Lung (tissue), 12 donors: ENCODE results near the gene ZNF526. TPM values are rescaled to one million over a fixed set of nuclear protein-coding genes. Genes with fewer than 3 reads are reported as not detected.

Experiments used
- ATAC-seq: fragments of 200-7000 bp; cut with Tn5 transposase; one replicate; pipeline ENCODE4 v1.9.1; 2020; ENCODE audit warnings: moderate number of reproducible peaks; ENCODE audit not compliant: insufficient read depth, low FRiP score
- DNase-seq, 3 donors: peaks; one replicate each; pipeline ENCODE4 v3.0.0-alpha.2; 2013 to 2017
- H3K27ac ChIP-seq, 2 donors: one replicate each; pipeline ENCODE4 v1.5.1; 2013; ENCODE audit warnings: mild to moderate bottlenecking in 2 of 2, moderate library complexity in 2 of 2, control low read depth in 1 of 2, inconsistent platforms in 1 of 2, low read depth in 1 of 2, low read length in 1 of 2
- H3K27me3 ChIP-seq, 3 donors: one replicate each; pipeline ENCODE4 v1.5.1; 2013; ENCODE audit warnings: low read length in 2 of 3; ENCODE audit not compliant: control insufficient read depth in 3 of 3, insufficient read depth in 3 of 3
- H3K36me3 ChIP-seq, 4 donors: one replicate each; pipeline ENCODE4 v1.5.1; 2013; ENCODE audit warnings: low read length in 4 of 4, mild to moderate bottlenecking in 1 of 4, moderate library complexity in 1 of 4; ENCODE audit not compliant: control insufficient read depth in 4 of 4, insufficient read depth in 4 of 4
- H3K4me1 ChIP-seq, 5 donors: one replicate each; pipeline ENCODE4 v1.5.1; 2013; ENCODE audit warnings: low read length in 5 of 5, mild to moderate bottlenecking in 2 of 5, moderate library complexity in 1 of 5; ENCODE audit not compliant: control insufficient read depth in 5 of 5, insufficient read depth in 5 of 5
- H3K4me3 ChIP-seq: one replicate; pipeline ENCODE4 v1.5.1; 2013; ENCODE audit warnings: mild to moderate bottlenecking, control low read depth, moderate library complexity
- H3K9ac ChIP-seq, 2 donors: one replicate each; pipeline ENCODE4 v1.5.1; 2013; ENCODE audit warnings: low read length in 2 of 2, control low read depth in 1 of 2; ENCODE audit not compliant: insufficient read depth in 1 of 2
- H3K9me3 ChIP-seq, 4 donors: one replicate each; pipeline ENCODE4 v1.5.1; 2013; ENCODE audit warnings: low read length in 3 of 4, mild to moderate bottlenecking in 1 of 4, moderate library complexity in 1 of 4; ENCODE audit not compliant: control insufficient read depth in 4 of 4, insufficient read depth in 3 of 4
- WGBS, 2 donors: extraction: QIAGEN DNeasy Blood & Tissue Kit; methylation state at CpG; one replicate each; pipeline ENCODE4 v1.1.7; 2013; 5-methylcytosine and 5-hydroxymethylcytosine counted together
- polyA plus RNA-seq, 2 donors: library from polyadenylated mRNA; stranded (reverse); fragments of 200-250 nt; gene quantifications; one replicate each; pipeline ENCODE4 v1.2.1, GENCODE V29; 2013
- total RNA-seq, 2 donors: library from RNA; depleted of rRNA in 1 of 2; stranded (reverse); fragments of >200 nt in 1 of 2; gene quantifications; one replicate each; pipeline ENCODE4 v1.2.1, GENCODE V29; 2014 to 2021
- TF ChIP-seq, protein P1 (sequence below): IDR thresholded peaks from 2 replicates; pipeline ENCODE4 v1.5.1; 2012; ENCODE audit warnings: mild to moderate bottlenecking; ENCODE audit errors: control extremely low read depth, extremely low read depth
- donor health status: control.
- donor health status: control.
- donor health status: Bipolar disorder and iron deficiency.
- donor health status: healthy.
- donor health status: DM: yes; HTN: yes; CAD: no.

The ZNF526 gene
- total and polyA plus RNA-seq, 4 donors = 4.6 to 14.4 (median 5.4) TPM

DNA sequence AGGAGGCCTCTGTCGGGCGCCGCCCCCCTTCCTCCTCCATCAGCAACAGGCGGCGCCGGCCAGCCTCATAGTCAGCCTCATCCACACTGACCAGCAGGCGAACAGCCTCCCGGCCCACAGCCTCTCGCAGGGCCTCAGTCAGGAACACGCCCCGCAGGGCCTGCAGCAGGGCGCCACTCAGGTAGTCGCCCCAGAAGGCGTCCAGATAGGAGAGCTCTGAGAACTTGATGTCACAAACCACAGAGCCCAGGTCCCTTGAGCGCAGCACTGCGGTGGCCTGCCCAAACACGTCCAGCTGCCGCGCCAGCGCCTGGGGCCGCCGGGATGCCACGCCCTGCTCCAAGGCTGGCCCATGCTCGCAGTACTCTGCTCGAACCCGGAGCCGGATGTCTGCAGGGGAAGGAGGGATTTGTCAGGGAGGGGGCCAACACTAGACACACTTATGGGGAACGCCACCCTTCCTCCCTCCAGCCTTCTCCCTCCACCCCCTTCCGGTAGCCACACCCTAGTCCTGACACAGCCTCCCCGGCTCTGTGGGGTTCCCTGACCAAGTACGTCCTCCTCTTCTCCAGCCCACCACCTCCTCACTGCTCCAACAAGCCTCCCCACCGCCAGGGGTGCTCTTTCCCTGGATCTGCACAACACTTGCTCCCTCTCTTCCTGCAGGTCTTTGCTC is 20.5 kb upstream of the ZNF526 start:
- no peaks in the 10 kb centered on the region for H3K9me3 ChIP-seq
- peak overlapping the region in 1 of 2 donors; percentile 68 for H3K27ac ChIP-seq
- peaks cover 0 to 51% (median 13%) of the 10 kb centered on the region in 4 donors for H3K36me3 ChIP-seq
- H3K27me3 ChIP-seq = no peaks in the 10 kb centered on the region
- TF ChIP-seq, protein P1, sequence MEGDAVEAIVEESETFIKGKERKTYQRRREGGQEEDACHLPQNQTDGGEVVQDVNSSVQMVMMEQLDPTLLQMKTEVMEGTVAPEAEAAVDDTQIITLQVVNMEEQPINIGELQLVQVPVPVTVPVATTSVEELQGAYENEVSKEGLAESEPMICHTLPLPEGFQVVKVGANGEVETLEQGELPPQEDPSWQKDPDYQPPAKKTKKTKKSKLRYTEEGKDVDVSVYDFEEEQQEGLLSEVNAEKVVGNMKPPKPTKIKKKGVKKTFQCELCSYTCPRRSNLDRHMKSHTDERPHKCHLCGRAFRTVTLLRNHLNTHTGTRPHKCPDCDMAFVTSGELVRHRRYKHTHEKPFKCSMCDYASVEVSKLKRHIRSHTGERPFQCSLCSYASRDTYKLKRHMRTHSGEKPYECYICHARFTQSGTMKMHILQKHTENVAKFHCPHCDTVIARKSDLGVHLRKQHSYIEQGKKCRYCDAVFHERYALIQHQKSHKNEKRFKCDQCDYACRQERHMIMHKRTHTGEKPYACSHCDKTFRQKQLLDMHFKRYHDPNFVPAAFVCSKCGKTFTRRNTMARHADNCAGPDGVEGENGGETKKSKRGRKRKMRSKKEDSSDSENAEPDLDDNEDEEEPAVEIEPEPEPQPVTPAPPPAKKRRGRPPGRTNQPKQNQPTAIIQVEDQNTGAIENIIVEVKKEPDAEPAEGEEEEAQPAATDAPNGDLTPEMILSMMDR = no peak
- DNase-seq = no peak
- 26 to 61% methylated on average over 32 of the region's 32 CpGs for WGBS, 2 donors
- H3K4me1 ChIP-seq = peaks cover 0 to 5% (median 0%) of the 10 kb centered on the region in 5 donors
- H3K4me3 ChIP-seq = no peak overlapping the region
- peak; percentile 28 for ATAC-seq
- H3K9ac ChIP-seq = no peak overlapping the region

DNA sequence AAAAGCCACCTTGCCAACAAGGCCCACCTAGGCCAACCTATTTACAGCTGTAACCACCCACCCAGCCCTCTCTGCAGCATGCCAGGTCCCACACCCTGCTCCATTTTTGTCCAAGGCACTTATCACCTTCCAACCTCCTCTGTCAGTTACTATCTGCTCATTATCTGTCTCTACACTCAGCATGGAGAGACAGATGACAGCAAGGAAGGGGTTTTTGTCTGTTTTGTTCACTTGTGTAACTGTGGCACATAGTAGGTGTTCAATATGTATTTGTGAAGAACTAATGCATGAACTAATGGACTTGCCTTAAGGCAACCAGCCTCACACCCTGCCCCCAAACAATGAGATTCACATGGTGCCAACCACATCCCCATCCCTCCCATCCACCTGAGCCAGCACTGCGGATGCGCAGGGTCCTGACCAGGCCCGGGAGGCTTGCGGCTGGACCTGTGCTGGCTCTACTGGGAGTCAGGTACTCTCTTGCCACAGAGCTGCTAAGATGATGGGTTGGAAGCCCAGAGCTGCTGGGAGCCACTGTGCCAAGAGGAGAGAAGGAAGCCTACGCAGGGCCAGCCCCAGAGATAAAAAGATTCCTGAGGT is 19.9 kb upstream of the ZNF526 start:
- Histone ChIP-seq H3K27me3 (no peaks in the 10 kb centered on the region), H3K9me3 (no peaks in the 10 kb centered on the region), H3K36me3 (peaks cover 0 to 55% (median 13%) of the 10 kb centered on the region in 4 donors), H3K9ac (no peak overlapping the region), H3K27ac (peak overlapping the region in 1 of 2 donors; percentile 79), H3K4me3 (no peak overlapping the region), H3K4me1 (peaks cover 0 to 5% (median 0%) of the 10 kb centered on the region in 5 donors)
- ATAC-seq (no peak), DNase-seq (no peak)
- 76 to 82% methylated on average over 5 of the region's 5 CpGs for WGBS, 2 donors
- TF ChIP-seq, protein P1 = no peak

DNA sequence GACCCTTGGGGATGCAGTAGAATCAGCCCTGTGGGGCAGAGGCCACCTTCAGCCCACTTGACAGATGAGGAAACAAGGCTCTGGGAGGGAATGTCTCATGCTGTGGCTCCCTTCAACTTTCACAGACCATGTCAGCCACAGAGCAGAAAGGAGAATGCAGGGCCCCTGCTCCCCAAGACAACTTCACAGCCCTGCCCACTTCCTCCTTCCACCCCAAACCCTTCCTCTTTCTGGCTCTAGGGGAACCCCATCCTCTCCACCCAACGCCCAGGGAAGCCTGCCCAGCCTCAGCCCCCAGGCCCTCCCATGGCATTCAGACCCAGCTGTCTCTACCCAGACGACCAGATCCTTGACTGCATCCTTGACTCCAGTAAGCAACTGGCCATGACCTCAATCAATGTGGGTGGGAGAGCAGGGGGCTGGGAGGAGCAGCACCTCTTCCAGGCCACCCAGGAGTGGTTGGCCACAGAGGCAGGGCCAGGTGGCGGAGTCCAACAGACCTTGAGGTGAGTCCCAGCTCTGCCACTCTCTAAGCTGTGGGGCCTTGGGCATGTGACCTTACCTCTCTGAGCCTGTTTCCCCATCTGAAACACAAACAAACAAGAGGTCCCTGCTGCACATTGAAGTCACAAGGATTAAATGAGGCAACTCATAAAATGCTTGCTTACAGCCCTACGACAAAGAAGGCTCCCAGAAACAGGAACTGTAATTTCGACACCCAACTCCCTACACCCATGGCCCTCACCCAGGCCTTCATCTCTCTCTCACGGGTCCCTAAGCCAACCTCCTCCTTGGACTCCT is 18.4 kb upstream of the ZNF526 start:
- H3K36me3 ChIP-seq = peaks cover 2 to 62% (median 13%) of the 10 kb centered on the region in 4 donors
- TF ChIP-seq, protein P1 = no peak
- peak in 1 of 3 donors; percentile 6 for DNase-seq
- no peak overlapping the region for H3K9ac ChIP-seq
- no peaks in the 10 kb centered on the region for H3K9me3 ChIP-seq
- WGBS, 2 donors = 34 to 53% methylated on average over 6 of the region's 6 CpGs
- peak overlapping the region in 1 of 2 donors; percentile 79 for H3K27ac ChIP-seq
- H3K27me3 ChIP-seq = no peaks in the 10 kb centered on the region
- no peak overlapping the region for H3K4me3 ChIP-seq
- peak; percentile 71 for ATAC-seq
- peaks cover 0 to 5% (median 0%) of the 10 kb centered on the region in 5 donors for H3K4me1 ChIP-seq
